GM10266 (cell line): Measurements from ENCODE around the gene CDH6.

ENCODE experiments used
- DNase-seq: peaks from one replicate; pipeline ENCODE4 v3.0.0; 2012; ENCODE audit errors: extremely low spot score
- TF ChIP-seq, protein P1 (sequence below): IDR thresholded peaks from 2 replicates; pipeline ENCODE4 v1.5.1; 2012; ENCODE audit warnings: mild to moderate bottlenecking, low read depth; ENCODE audit not compliant: control insufficient read depth, insufficient read depth; ENCODE audit errors: missing control alignments

CDH6 gene

DNA sequence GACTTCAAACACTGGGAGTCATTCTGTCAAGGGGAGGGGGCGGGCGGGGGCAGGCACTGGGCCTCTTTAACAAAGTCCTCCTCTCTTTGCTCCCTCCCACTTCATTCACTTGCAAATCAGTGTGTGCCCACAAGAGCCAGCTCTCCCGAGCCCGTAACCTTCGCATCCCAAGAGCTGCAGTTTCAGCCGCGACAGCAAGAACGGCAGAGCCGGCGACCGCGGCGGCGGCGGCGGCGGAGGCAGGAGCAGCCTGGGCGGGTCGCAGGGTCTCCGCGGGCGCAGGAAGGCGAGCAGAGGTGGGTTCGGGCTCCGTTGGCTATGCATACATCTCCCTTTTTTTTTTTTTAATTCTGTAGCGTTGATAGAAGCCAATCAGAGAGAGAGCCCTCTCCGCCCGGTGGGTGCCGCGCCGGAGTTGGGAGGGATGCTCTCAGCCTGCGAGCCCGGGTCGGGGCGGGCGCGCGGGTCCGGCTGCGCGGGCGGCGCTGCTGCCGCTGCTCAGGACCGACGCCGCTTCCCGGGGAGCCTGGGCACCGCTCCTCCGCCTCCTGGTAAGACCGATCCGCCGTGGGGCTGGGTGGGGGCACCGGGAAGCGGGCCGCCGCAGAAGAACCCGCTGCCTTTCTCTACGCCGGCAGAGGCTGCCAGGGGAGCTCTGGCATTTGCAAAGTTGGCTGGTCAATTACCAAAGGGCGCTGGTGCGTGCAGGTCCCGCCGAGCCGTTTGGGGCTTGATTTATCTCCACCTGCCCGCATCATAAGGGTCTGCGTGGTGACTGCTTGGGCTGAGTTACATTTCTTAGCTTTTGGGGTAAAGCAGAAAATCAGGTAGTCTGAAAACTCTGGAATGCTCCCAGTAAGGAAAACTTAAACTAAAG lies at the start of gene CDH6:
CDH6 (plus strand) TSS at position 96 of the 877 bp plus-strand sequence. CDS start 73,788 bp downstream, outside the sequence.
- DNase-seq: no peak

DNA sequence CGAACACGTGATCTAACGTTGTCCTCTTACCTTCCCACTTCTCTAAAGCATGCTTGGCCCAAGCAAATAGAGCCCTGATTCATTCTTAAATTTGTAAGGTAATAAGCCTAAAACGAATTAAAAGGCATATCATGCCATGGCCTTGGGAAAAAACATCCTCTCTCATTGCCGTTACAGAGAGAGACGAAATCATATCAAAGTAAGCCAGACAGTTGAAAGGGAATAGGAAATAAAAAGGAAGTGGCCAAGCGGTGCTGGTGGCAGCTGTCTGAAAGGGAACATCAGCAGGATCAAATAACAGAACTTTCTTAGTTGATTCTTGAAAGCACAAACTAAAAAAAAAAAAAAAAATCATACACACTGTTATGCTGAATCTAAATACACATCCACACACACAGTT lies 49.1 kb upstream of the CDH6 start:
- DNase-seq: no peak
- TF ChIP-seq, protein P1, sequence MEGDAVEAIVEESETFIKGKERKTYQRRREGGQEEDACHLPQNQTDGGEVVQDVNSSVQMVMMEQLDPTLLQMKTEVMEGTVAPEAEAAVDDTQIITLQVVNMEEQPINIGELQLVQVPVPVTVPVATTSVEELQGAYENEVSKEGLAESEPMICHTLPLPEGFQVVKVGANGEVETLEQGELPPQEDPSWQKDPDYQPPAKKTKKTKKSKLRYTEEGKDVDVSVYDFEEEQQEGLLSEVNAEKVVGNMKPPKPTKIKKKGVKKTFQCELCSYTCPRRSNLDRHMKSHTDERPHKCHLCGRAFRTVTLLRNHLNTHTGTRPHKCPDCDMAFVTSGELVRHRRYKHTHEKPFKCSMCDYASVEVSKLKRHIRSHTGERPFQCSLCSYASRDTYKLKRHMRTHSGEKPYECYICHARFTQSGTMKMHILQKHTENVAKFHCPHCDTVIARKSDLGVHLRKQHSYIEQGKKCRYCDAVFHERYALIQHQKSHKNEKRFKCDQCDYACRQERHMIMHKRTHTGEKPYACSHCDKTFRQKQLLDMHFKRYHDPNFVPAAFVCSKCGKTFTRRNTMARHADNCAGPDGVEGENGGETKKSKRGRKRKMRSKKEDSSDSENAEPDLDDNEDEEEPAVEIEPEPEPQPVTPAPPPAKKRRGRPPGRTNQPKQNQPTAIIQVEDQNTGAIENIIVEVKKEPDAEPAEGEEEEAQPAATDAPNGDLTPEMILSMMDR: no peak

More for the DNA sequence above, at the start of gene CDH6:
- TF ChIP-seq, protein P1: no peak

DNA sequence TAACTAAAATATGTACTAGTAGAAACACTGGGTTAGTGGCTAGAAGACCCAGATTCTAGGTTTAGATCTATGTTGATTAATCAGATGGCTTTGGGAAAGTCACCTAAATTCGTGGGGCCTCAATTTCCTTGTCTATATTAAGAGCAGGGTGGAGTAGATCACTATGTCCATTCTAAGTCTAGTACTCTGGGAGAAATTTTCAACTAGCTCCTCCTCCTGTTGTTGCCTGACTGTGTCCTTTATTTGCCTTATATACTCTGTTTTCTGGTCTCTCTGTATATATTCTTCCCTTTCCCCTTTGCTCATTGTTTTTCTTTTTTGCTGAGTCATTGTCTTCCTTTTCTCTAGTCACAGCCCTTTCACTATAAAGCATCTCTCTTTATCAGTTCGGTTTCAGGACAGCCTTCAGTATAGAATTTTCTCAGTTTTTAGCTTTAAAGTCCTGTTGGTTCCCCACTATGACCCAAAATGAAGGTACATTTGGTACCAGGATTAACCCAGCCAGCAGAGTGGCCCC lies 44.5 kb upstream of the CDH6 start:
- TF ChIP-seq, protein P1: no peak
- no peak for DNase-seq

DNA sequence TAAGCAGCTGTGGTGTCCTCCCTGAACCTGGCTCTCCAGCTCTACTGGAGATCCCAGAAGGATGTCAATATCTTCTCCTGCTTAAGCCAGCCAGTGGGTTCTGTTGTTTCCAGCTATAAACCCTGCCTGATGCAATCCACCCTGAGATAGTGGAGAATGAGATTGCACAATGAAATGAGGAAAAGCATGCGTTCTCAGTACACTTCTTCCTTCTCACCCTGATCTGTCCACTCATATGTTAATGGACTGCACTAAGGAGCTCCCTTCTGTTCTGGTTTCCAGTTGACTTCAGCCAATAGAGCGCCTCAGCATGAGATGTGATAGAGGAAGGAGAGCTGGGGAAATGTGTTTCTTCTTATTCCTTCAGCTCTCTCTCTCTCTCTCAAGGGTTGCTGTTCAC lies 40.0 kb upstream of the CDH6 start:
- TF ChIP-seq, protein P1: no peak
- DNase-seq: no peak

DNA sequence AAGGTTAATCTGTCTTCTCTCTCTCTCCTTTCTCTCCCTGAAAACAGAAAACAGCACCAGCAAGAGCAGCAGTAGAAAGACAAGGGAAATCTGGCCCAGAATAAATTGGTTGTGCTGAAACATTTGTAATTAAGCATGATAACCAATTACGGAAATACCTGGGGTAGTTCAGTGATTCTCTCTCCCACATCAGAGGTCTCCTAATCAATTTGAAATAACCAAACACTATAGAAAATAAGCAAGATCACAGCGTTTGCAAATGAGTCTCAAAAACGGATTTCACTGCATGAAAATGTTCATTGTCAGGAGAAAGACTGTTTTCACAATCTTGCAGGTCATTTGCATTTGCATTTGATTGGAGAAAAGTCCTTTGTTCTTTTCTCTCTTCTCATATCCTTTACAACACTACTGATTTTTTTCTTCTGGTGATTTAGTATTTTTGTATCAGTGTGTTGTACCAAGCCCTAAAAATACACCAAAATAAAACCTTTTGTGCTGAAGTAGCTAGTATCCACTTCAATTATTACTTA lies 36.8 kb upstream of the CDH6 start:
- TF ChIP-seq, protein P1: no peak
- DNase-seq: no peak

DNA sequence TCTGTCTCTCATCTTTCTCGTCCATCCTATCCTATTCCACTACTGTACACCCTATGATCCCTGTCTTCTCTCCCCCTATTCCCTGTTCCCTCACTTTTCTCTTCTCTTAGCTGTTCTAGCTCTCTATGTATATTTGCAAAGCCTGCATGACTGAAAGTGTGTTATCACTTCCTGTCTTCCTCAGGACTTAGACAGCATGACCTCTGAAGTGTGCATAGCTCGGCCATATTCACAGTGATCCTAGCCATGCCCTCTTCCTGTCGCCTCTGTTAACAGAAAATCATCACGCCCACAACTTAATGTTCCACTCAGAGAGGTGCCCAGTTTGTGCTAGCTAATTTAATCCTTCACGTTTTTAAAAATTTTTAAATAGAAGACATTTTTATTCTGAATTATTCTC lies 35.8 kb upstream of the CDH6 start:
- TF ChIP-seq, protein P1: no peak
- no peak for DNase-seq

- no peak for DNase-seq
- TF ChIP-seq, protein P1: no peak
Measured at GRCh38 chr5:31158686-31159085, 34.8 kb upstream of the CDH6 start.
